MM.1S (cell line): Measurements from ENCODE around the gene PTPRG.

Source experiments
- DNase-seq: peaks from one replicate; pipeline ENCODE4 v3.0.0-alpha.2; 2015
- H2AFZ ChIP-seq: fragments of 300-600 bp; sonication (generic); 2 replicates; pipeline ENCODE4 v1.6.0; 2016; ENCODE audit warnings: antibody characterized with exemption, low read length
- H3F3A ChIP-seq: fragments of 300-600 bp; sonication (generic); 2 replicates; pipeline ENCODE4 v1.6.1; 2016; ENCODE audit warnings: mild to moderate bottlenecking, antibody characterized with exemption, low read length, moderate library complexity, mixed read lengths; ENCODE audit not compliant: insufficient read depth
- H3K27ac ChIP-seq: fragments of 300-600 bp; sonication (generic); 2 replicates; pipeline ENCODE4 v1.5.1; 2016; ENCODE audit warnings: mild to moderate bottlenecking, low read length
- H3K27me3 ChIP-seq: fragments of 300-600 bp; sonication (generic); replicated peaks from 2 replicates; pipeline ENCODE4 v1.6.0; 2016; ENCODE audit warnings: low read length; ENCODE audit not compliant: insufficient read depth
- H3K36me3 ChIP-seq: fragments of 300-600 bp; sonication (generic); replicated peaks from 2 replicates; pipeline ENCODE4 v1.6.1; 2016; ENCODE audit warnings: mild to moderate bottlenecking, low read length, mixed read lengths; ENCODE audit not compliant: insufficient read depth
- H3K4me1 ChIP-seq: fragments of 300-600 bp; sonication (generic); 2 replicates; pipeline ENCODE4 v1.6.1; 2016; ENCODE audit warnings: low read length, mixed read lengths
- H3K4me2 ChIP-seq: fragments of 300-600 bp; sonication (generic); 2 replicates; pipeline ENCODE4 v1.6.0; 2016; ENCODE audit warnings: low read depth, low read length
- H3K4me3 ChIP-seq: fragments of 300-600 bp; sonication (generic); 2 replicates; pipeline ENCODE4 v1.5.1; 2016; ENCODE audit warnings: low read length, mixed read lengths
- H3K79me2 ChIP-seq: fragments of 300-600 bp; sonication (generic); 2 replicates; pipeline ENCODE4 v1.6.1; 2016; ENCODE audit warnings: mixed run types, low read length, mixed read lengths
- H3K9ac ChIP-seq: fragments of 300-600 bp; sonication (generic); 2 replicates; pipeline ENCODE4 v1.6.1; 2016; ENCODE audit warnings: low read length, mixed read lengths
- H3K9me2 ChIP-seq: fragments of 300-600 bp; sonication (generic); replicated peaks from 2 replicates; pipeline ENCODE4 v1.6.1; 2016; ENCODE audit warnings: mild to moderate bottlenecking, low read length, mixed read lengths; ENCODE audit not compliant: insufficient read depth
- H3K9me3 ChIP-seq: fragments of 300-600 bp; sonication (generic); replicated peaks from 2 replicates; pipeline ENCODE4 v1.6.1; 2016; ENCODE audit warnings: mild to moderate bottlenecking, low read length, mixed read lengths; ENCODE audit not compliant: insufficient read depth
- H4K20me1 ChIP-seq: fragments of 300-600 bp; sonication (generic); 2 replicates; pipeline ENCODE4 v1.6.1; 2016; ENCODE audit warnings: mild to moderate bottlenecking, low read length, moderate library complexity, mixed read lengths; ENCODE audit not compliant: insufficient read depth
- CTCF ChIP-seq: fragments of 300-600 bp; sonication (generic); IDR thresholded peaks from 2 replicates; pipeline ENCODE4 v1.5.1; 2016; ENCODE audit warnings: antibody characterized with exemption, low read length, mixed read lengths
- EZH2 ChIP-seq: fragments of 300-600 bp; sonication (generic); optimal IDR thresholded peaks from 2 replicates; pipeline ENCODE3; 2017; ENCODE audit warnings: low read depth, mild to moderate bottlenecking, antibody characterized with exemption, low read length, mixed read lengths
- EZH2phosphoT487 ChIP-seq: fragments of 300-600 bp; sonication (generic); IDR thresholded peaks from 2 replicates; pipeline ENCODE4 v1.6.1; 2018; ENCODE audit warnings: antibody characterized with exemption, low read length

The PTPRG gene

GRCh38 chr3:62229211-62229610 is 667.8 kb downstream of the PTPRG start:
- no peak for DNase-seq
- H3K27me3 ChIP-seq: no peaks in the 10 kb centered on the region
- TF ChIP-seq CTCF (no peak), EZH2 (no peak), EZH2phosphoT487 (no peak)
- peaks cover 28% of the 10 kb centered on the region for H3K4me1 ChIP-seq
- no peak overlapping the region for H3K4me2 ChIP-seq
- H4K20me1 ChIP-seq: no peaks in the 10 kb centered on the region
- no peaks in the 10 kb centered on the region for H3K79me2 ChIP-seq
- peaks cover 8% of the 10 kb centered on the region; the same call in 1 of the 2 replicates for H3F3A ChIP-seq
- H3K9me2 ChIP-seq: no peaks in the 10 kb centered on the region
- no peak overlapping the region for H2AFZ ChIP-seq
- H3K27ac ChIP-seq: no peak overlapping the region
- no peaks in the 10 kb centered on the region for H3K9me3 ChIP-seq
- H3K9ac ChIP-seq: no peak overlapping the region
- H3K4me3 ChIP-seq: no peak overlapping the region
- no peaks in the 10 kb centered on the region for H3K36me3 ChIP-seq

- Histone ChIP-seq H3K36me3 (no peaks in the 10 kb centered on the region), H4K20me1 (no peaks in the 10 kb centered on the region), H3K27ac (no peak overlapping the region), H3K4me3 (no peak overlapping the region), H3K27me3 (no peaks in the 10 kb centered on the region), H2AFZ (no peak overlapping the region), H3K4me1 (peaks cover 28% of the 10 kb centered on the region), H3K9me2 (no peaks in the 10 kb centered on the region), H3K4me2 (no peak overlapping the region), H3K9ac (no peak overlapping the region), H3K9me3 (no peaks in the 10 kb centered on the region), H3F3A (peaks cover 8% of the 10 kb centered on the region; the same call in 1 of the 2 replicates), H3K79me2 (no peaks in the 10 kb centered on the region)
- DNase-seq: no peak
- TF ChIP-seq CTCF: peak; percentile 36
- TF ChIP-seq EZH2phosphoT487: no peak
- no peak for TF ChIP-seq EZH2
Observed at GRCh38 chr3:62229908-62230307, 668.5 kb downstream of the PTPRG start.

DNA sequence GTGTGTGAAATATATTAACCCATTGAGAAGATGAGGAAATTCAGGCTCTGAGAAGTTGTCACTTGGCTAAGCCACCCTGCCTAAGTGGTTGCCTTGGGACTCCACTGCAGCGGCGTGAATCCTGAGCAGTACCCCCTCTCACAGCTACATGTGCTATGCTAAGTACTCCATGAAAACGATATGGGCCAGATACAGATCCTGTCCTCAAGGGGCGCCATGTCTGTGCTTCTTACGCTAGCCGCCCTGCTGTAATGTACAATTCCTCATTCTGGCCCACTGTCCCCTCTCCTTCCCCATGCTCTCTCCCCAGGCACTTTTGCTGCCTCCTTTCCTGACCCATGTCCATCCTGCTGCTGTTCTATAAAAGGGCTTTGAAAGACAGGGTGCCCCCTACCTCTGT is 671.7 kb downstream of the PTPRG start:
- Histone ChIP-seq H3K4me3 (no peak overlapping the region), H3K4me1 (peaks cover 25% of the 10 kb centered on the region), H3K36me3 (no peaks in the 10 kb centered on the region), H3K9me2 (no peaks in the 10 kb centered on the region), H3K4me2 (peak overlapping the region; percentile 36), H3K27me3 (no peaks in the 10 kb centered on the region), H4K20me1 (no peaks in the 10 kb centered on the region), H2AFZ (no peak overlapping the region), H3K79me2 (no peaks in the 10 kb centered on the region), H3F3A (peaks cover 23% of the 10 kb centered on the region), H3K9me3 (no peaks in the 10 kb centered on the region), H3K27ac (peak overlapping the region; percentile 15; the same call in 1 of the 2 replicates), H3K9ac (no peak overlapping the region)
- DNase-seq: no peak
- TF ChIP-seq EZH2 (no peak), CTCF (no peak), EZH2phosphoT487 (no peak)
